Stimulated activated CD4-positive, alpha-beta T cell treated with anti-CD3 and anti-CD28 coated beads, Interleukin-4, amount 100 ng/mL, for 4 hours (primary cell): ENCODE measurements around the gene XIRP1.
"Not testable (repeated sequence)": the region's sequence is repeated elsewhere in the genome, so short reads cannot be mapped to it uniquely, and the experiment has no call there.

Experiments
- DNase-seq, 2 experiments: peaks; one replicate each; pipeline ENCODE4 v3.0.0-alpha.2; 2020

Gene XIRP1, protein sequence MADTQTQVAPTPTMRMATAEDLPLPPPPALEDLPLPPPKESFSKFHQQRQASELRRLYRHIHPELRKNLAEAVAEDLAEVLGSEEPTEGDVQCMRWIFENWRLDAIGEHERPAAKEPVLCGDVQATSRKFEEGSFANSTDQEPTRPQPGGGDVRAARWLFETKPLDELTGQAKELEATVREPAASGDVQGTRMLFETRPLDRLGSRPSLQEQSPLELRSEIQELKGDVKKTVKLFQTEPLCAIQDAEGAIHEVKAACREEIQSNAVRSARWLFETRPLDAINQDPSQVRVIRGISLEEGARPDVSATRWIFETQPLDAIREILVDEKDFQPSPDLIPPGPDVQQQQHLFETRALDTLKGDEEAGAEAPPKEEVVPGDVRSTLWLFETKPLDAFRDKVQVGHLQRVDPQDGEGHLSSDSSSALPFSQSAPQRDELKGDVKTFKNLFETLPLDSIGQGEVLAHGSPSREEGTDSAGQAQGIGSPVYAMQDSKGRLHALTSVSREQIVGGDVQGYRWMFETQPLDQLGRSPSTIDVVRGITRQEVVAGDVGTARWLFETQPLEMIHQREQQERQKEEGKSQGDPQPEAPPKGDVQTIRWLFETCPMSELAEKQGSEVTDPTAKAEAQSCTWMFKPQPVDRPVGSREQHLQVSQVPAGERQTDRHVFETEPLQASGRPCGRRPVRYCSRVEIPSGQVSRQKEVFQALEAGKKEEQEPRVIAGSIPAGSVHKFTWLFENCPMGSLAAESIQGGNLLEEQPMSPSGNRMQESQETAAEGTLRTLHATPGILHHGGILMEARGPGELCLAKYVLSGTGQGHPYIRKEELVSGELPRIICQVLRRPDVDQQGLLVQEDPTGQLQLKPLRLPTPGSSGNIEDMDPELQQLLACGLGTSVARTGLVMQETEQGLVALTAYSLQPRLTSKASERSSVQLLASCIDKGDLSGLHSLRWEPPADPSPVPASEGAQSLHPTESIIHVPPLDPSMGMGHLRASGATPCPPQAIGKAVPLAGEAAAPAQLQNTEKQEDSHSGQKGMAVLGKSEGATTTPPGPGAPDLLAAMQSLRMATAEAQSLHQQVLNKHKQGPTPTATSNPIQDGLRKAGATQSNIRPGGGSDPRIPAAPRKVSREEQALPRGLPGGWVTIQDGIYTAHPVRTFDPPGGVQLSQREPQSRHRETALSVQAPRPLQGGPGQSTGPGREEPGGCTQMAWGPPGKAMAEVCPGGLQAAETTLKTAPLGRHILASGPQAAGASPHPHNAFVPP (N-terminal part only)

DNA sequence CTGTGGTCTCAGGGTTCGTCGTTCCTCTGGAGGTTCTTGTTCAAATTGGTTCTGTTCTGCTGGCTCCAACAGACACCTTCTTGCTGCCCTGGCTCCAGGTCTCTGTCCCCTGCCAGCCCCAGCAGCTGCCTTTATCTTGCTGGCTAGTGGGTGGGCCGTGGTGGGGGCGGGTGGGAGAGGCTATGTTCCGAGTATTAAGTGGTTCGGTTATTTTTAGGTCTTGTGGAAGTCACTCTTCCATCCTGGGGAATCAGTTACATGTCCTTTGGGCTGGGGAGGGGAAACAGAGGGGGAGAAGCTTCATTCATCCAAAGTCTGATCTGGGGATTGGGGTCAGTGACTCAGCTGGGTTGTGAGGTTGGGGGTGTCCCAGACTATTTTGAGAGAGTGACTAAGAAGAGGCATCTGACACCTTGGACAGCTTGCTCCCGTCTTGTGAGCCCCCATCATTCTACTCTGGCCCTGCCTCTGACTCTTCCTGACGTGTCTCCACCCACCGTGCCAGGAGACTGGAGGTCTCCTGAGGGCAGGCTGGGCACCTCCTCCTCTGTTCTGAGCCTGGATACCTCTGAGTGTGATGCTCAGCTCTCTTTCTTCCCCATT, at the start of gene XIRP1:
XIRP1 (minus strand) TSS at position 106 of the 603 bp plus-strand sequence. CDS start 3,150 bp downstream, outside the sequence.
- peak in 1 of 2 experiments; percentile 56 for DNase-seq

DNA sequence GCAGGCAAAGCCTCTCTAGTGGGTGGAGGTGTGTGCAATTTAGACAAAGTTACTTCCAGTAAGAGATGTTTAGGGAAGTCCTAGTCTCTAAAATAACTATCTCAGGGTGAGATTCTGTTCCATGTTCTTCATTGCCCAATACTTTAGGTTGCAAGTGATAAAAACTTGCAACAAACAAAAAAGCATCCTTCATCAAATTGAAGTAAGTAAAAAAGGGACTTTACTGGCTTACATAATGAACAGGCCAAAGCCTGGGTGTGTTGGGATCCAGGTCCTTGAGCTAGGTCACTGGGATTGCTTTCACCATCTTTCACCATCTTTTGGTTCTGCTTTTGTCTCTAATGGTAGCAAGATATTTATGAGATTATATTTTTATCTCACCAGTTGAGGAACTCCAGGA, 49.2 kb upstream of the XIRP1 start:
- no peak for DNase-seq

DNA sequence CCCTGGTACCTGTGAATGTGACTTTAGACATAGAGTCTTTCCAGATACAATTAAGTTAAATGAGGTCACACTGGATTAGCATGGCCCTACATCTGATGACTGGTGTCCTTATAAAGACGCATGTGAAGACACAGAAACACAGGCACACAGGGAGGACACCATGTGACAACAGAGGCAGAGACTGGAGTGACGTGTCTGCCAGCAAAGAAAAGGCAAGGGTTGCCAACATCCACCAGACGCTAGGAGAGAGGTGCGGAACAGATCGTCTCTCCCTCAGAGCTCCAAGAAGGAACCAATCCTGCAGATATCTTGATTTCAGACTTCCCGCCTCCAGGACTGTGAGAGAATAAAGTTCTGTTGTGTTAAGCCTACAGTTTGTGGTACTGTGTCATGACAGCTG, 44.6 kb upstream of the XIRP1 start:
- DNase-seq, result no peak

DNA sequence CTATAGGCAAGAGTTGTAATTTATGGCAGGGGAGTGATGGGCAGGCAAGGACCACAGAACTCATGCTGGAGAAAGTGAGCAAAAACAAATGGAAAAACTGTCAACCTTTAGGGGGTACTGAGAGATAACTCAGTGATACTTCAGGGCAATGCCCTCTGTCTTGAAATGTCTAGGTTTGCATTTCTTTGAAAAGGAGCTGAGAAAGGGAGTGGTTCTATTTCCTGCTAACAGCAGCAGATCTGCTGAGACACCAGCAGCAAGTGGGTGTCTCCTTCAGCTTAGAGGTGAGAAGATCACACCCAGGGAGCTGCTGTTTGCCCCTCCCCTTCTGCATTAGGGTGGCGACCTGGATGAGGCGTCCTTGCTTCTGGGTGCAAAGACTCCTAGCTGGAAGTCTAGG, 42.3 kb upstream of the XIRP1 start:
- DNase-seq, result peak in 1 of 2 experiments; percentile 31

DNA sequence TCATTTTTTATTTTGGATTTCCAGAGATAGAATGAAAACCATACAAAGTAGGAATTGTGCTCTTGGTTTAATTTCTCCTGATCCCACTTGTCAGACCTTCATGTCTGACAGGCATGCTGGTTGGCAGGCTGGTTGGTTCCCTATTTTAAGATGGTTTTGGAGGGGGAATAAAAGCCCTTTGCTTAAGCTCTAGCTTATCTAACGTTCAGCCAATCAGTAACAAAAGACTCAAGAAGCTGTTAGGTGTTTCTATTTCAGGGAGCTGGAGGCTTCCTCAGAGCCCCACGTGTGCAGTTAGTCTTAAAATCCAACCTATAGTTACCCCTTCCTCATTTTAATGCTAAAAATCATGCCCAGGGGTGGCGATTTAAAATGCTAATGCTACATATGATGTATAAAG, 40.5 kb upstream of the XIRP1 start:
- DNase-seq, result no peak

DNA sequence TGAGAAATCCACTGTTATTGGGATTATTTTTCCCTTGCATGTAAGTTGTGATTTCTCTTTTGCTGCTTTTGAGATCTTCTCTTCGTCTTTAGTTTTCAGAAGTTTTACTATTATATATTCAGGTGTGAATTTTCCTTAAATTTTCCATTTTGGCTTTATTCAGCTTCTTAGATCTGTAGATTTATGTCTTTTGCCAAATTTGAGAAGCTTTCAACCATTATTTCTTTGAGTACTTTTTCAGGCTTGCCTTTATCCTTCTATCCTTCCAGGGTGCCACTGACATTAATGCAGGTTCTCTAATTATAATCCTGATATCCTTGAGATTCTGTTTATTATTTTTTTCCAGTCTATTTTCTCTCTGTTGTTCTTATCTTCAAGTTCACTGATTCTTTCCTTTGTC, 38.1 kb upstream of the XIRP1 start:
- DNase-seq, result no peak

DNA sequence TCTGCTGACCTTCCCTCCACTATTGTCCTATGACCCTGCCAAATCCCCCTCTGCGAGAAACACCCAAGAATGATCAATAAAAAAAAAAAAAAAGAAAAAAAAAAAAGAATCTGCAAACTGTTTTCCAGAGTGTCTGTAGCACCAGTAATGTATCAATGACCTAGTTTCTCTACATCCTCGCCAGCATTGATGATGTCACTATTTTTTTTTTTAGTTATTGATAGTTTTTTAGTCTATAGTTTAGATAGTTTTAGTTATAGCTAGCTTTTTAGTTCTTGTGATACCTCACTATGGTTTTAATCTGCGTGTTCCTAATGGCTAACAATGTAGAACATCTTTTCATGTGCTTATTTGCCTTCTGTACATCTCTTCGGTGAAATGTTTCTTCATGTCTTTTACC, 36.1 kb upstream of the XIRP1 start:
- DNase-seq, result no peak

DNA sequence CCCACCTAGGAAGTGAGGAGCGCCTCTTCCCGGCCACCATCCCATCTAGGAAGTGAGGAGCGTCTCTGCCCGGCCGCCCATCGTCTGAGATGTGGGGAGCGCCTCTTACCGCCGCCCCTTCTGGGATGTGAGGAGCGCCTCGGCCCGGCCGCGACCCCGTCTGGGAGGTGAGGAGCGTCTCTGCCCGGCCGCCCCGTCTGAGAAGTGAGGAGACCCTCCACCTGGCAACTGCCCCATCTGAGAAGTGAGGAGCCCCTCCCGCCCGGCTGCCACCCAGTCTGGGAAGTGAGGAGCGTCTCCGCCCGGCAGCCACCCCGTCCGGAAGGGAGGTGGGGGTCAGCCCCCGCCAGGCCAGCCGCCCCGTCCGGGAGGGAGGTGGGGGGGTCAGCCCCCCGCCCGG, 35.2 kb upstream of the XIRP1 start:
- DNase-seq, result not testable (repeated sequence)

DNA sequence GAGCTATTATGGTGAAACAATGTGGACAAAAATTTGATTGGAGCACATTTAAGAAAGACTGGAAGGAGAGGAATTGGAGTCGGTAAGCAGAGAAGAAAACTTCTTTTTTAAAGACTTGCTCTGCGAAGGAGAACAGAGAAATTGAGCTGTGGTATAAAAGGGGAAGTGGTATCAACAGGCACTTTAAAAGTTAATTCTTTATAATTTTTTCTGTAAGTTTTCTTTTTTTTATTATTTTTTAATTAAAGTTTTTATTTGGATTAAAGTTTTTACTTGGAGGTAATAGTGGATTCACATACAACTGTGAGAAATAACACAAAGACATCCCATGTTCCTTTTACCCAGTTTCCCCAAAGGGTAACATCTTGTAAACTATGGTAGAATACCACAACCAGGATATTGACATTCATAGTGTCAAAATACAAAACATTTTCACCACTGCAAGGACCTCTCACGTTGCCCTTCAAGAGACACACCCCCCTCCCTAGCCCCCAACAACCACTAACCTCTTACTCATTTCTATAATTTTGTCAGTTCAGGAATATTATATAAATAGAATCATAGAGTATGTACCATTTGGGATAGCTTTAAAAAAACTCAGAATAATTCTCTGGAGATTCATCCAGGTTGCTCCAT, 33.8 kb upstream of the XIRP1 start:
- no peak for DNase-seq

DNA sequence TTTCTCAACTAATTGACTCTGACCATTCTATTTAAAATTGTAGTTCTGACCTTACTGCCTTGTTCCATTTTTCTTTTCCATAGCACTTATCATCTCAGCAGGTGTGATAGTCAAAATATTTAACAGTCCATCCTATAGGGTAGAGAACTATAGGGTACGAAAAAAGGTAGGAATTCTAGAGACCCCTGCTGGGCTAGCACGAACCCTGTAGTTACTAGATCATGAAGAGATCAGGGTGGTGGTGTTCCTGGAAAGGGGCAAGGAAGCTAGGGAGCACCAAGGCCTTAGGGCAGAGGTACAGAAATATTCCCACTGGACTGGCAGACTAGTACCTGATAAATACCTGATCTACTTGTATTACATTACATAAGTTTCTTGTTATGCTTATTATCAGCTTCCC, 31.9 kb upstream of the XIRP1 start:
- DNase-seq, result no peak

DNA sequence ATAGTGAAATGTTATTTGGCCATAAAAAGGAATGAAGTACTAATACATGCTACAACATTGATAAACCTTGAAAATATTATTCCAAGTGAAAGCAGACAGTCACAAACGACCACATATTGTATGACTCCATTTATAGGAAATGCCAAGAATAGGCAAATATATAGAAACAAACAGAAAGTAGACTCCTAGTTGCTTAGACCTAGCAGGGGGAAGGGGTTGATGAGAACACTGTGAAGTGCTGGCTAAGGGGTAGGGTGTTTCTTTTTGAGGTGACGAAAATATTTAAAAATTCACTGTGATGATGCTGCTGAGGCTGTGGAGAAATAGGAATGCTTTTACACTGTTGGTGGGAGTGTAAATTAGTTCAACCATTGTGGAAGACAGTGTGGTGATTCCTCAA, 30.5 kb upstream of the XIRP1 start:
- DNase-seq, result no peak

DNA sequence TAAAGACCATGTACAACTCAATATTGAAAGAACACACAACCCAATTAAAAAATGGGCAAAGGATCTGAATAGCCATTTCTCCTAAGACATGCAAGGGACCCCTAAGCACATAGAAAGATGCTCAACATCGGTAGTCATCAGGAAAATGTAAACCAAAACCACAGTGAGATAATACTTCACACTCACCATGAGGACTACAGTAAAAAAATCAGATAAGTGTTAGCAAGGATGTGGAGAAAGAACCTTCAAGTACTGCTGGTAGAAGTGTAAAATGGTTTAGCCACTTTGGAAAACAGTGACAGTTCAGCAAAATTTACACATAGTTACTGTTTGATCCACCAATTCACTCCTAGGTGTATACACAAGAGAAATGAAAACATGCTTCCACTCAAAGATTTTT, 30.1 kb upstream of the XIRP1 start:
- no peak for DNase-seq

DNA sequence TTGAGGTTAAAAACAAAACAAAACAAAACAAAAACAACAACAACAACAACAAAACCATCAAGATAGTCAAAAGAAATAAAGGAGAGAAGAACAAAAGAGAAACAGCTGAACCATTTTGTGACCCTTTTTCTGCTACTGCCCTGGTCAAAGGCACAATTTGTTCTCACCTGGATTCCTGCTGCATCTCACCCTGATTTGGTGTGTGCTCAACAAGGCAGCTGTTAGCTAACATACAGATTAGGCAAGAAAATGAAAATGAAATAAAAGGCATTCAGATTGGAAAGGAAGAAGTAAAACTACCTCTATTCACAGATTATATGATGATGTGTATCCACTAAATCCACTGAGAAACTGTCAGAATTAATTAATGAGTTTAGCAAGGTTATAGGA, 28.7 kb upstream of the XIRP1 start:
- DNase-seq, result no peak

DNA sequence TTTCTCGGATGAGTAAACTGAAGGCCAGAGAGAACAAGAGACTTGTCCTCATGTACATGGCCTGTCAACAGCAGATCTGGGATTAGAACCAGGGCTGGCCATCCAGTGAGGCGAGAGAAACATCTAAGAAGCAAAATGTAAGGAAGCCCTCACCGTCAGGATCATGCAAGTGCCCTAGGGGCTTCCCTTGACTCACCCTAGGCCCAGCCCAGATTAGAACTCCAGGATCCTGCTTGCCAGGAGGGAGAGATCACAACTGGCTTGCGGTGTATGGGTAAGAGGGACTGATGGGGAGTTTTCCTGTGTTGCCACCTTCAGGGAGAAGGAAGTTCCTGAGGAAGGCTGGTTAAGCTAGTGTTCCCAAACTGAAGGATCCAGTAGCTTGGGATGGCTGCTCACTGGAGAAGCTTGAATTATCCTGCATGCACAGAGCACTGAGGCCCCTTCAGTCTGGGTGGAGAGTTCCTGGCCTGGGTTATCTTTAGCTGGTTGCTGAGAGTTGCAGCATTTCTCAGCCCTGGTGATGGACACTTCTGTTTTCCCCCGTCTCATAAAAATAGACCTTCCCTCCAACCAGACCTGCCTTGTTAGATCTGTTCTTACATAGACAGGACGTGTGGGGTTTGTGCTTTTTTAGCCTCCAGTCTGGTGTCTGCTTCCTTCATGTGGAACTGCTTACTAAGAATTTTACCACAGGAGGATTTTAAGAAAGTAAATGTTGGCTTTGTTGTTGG, 28.2 kb upstream of the XIRP1 start:
- DNase-seq, result no peak

DNA sequence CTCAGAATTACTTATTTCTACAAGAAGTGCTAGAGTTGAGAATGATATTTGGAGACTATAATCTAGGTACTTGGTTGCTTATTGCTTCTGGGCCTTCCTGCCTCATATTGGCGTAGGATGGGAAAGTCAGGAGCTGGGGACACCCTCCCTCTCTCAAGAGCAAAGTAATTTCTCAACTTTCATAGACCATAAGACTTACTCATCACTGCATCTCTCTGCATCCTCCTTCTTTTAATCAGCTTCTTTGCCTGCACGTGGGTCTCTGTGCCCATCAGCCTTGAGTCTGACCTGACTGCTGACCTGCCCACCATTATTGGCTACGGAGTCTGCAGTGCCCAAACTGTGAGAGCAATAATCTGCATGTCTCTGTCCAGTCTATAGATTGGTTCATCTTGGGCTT, 27.3 kb upstream of the XIRP1 start:
- no peak for DNase-seq

DNA sequence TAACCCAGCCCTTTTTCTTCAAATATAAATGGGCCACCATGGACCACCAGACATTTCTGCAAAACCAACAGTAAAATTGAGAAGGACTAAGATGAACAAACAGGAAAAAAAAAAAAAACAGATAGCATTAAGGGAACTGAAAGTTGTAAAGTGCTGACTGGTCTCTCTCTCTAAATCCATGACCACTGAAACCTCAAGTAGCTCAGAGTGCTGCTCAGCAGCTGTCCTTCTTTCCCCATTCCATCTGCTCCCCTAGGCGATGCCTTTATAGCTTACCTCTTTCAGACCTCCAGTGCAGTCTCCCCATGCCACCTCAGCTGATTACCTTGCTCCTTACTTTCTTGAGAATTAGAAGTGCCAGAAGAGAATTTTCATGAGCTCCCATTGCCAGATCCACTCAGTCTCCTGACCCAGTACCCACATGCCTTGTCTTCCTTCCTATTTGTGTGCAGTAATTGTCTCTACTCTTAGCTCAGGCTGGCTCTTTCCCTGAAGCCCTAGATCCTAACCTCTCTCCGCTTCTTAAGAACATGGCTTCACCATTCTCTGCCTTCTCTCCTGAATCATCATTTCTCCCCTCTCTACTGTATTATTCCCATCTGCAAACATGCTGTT, 23.9 kb upstream of the XIRP1 start:
- DNase-seq, result no peak

DNA sequence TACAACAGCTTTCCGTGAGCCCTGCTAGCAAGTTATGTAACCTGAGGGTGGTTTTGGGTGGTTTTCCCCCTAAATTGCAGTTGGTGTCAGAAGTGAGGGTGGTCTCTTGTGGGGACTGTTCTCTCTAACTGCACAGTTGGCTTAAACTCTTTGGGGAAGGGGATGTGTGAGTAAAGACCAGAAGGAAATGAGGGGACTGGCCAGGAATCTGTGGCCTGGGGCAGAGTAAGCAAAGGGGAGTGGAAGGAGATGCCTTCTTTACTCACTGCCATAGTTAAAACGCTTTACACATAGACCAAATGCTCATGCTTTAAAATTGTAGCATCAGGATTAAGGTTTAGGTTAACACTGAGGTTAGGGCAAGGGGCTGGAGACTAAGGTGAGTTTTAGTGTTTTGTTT, 21.2 kb upstream of the XIRP1 start:
- no peak for DNase-seq

DNA sequence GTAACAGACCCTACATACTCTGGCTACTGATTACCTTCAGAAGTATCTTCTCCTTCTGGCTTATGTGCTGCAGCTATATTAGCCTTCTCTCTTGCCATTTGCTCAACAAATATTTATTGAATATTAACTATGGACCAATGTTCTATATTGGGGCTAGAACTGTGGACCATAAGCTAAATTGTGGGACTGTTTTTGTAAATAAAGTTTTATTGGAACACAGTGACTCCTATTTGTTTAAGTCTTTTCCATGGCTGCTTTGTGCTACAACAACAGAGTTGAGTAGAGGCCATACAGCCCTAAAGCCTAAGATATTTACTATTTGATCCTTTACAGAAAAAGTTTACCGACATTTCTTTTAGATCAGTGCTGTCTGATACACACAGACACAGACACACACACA, 20.3 kb upstream of the XIRP1 start:
- no peak for DNase-seq

DNA sequence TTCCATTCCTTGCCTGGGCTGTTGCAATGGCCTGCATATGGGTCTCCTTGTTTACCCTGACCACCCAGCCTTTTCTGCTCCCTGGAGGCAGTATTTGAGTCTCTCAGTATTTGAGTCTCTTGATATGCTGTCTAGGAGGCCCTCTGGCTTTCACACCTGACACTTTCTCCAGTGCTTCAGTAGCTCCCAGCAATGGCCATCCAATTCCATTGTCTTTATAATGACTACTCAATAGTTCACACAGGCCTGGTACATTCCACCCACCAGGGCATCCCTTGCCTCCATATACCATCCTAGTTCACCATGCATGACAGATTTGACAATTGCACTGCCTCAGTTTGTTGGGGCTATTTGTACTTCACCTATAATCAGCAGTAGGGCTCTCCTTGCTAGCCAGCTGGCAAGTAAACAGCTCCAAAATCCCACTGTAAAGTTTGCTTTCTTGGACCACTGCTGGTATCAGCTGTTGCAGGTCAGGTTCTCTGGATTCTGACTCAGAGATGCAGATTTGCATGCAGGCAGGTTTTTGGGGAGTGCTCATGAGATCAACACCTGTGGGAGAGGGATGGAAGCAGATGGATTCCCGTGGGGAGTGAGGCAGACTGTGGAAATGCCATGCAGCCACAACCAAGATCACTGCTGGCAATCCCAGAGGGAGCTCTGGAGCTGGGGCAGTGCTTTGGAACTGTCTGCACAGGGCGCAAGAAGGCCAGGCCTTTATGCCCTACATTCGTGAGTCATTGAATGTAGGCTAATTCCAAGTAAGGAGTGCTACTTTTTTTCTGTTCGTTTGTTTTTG, 19.1 kb upstream of the XIRP1 start:
- DNase-seq, result no peak

DNA sequence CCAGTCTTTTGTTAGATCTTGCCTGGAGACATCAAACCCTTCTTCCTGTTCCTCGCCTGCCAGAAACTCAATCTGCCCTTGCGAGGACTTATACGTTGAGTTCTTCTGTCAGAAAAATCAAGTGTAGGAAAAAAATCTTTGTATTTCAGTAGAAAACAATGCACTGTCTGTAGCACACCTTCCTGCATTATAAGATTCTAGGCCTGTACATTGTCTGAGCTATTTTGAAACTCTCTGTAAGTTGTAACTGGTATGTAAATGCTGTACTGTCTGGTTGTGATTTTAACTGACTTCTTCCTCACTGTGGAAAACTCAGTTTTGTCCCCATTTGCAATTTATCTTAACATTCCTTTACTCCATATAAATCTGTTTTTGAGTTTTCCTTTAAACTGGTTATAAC, 17.7 kb upstream of the XIRP1 start:
- no peak for DNase-seq
